HCT116 (cell line): Measurements from ENCODE around the gene AFDN. TPM values are rescaled to one million over a fixed set of nuclear protein-coding genes. Genes with fewer than 3 reads are reported as not detected.
A peak's percentile ranks its signal among the peaks of the same experiment; 100 is the strongest.

Experiments
- ATAC-seq: fragments of 200-7000 bp; cut with Tn5 transposase; 2 replicates; pipeline ENCODE4 v1.9.1; 2020; ENCODE audit warnings: mild to moderate bottlenecking, moderate library complexity
- BruUV-seq: library from RNA; stranded (reverse); fragments of 400-500 nt; replicated peaks from 2 replicates; lab custom pipeline; 2021; lab: Mats Ljungman, UMichigan
- CTCF ChIA-PET: fragments of 300-600 bp; sonication (Branson Sonifier 250); formaldehyde crosslinking; loops from one replicate; lab custom pipeline; 2021; ENCODE audit warnings: antibody characterized with exemption; lab: Charles Lee
- POLR2A ChIA-PET: fragments of 300-600, 350-600 bp; sonication (Branson Sonifier 250); formaldehyde crosslinking; loops from one replicate; lab custom pipeline; 2021; ENCODE audit warnings: antibody characterized with exemption; lab: Charles Lee
- RAD21 ChIA-PET, 2 experiments: fragments of 300-600 bp; sonication (Branson Sonifier 250); formaldehyde crosslinking; loops; one replicate each; lab custom pipeline; 2023; ENCODE audit warnings: low total read pairs in 2 of 2; ENCODE audit not compliant: uncharacterized antibody in 2 of 2, unreplicated experiment in 2 of 2, low non-redundant PET in 1 of 2; lab: Charles Lee
- DNase-seq: peaks from one replicate; pipeline ENCODE4 v3.0.0-alpha.2; 2010; ENCODE audit warnings: low read depth, low spot score
- H2AFZ ChIP-seq: fragments of 200-600 bp; shearing (Covaris generic), sonication (generic); 2 replicates; pipeline ENCODE4 v1.6.1; 2017; ENCODE audit warnings: low read depth, mixed run types, mixed read lengths, antibody characterized with exemption, low read length; ENCODE audit not compliant: poor library complexity, severe bottlenecking
- H3K27ac ChIP-seq: 2 replicates; pipeline ENCODE4 v1.5.1; 2012; ENCODE audit warnings: low read depth, low read length
- H3K27me3 ChIP-seq: fragments of 200-600 bp; sonication (generic); 2 replicates; pipeline ENCODE4 v1.6.1; 2016; ENCODE audit warnings: mixed run types, low read length, mixed read lengths; ENCODE audit not compliant: insufficient read depth
- H3K36me3 ChIP-seq, 2 experiments: fragments of 200-500 bp in 1 of 2; fragments of 200-600 bp in 1 of 2; sonication (Bioruptor generic) in 1 of 2; sonication (generic) in 1 of 2; 2 replicates each; pipeline versions ENCODE4 v1.5.1 to v1.6.1; 2014 to 2016; ENCODE audit warnings: low read length in 2 of 2, inconsistent platforms in 1 of 2, mixed read lengths in 1 of 2, mixed run types in 1 of 2; ENCODE audit not compliant: insufficient read depth in 2 of 2, control insufficient read depth in 1 of 2
- H3K4me1 ChIP-seq, 2 experiments: fragments of 200-600 bp in 1 of 2; sonication (generic) in 1 of 2; 2 replicates each; pipeline versions ENCODE4 v1.5.1 to v1.6.1; 2012 to 2017; ENCODE audit warnings: low read length in 2 of 2, inconsistent platforms in 1 of 2, mild to moderate bottlenecking in 1 of 2, mixed read lengths in 1 of 2, mixed run types in 1 of 2, moderate library complexity in 1 of 2; ENCODE audit not compliant: insufficient read depth in 2 of 2, control insufficient read depth in 1 of 2
- H3K4me2 ChIP-seq: fragments of 200-600 bp; sonication (generic); 2 replicates; pipeline ENCODE4 v1.6.1; 2017; ENCODE audit warnings: mixed run types, low read length, mixed read lengths
- H3K4me3 ChIP-seq, 2 experiments: fragments of 200-600 bp in 1 of 2; sonication (generic) in 1 of 2; replicated peaks in 1 of 2; 2 replicates each; pipeline ENCODE4 v1.5.1; 2011 to 2016; ENCODE audit warnings: low read length in 2 of 2, control low read depth in 1 of 2, low read depth in 1 of 2, mild to moderate bottlenecking in 1 of 2, mixed read lengths in 1 of 2, mixed run types in 1 of 2
- H3K79me2 ChIP-seq: fragments of 200-600 bp; sonication (generic); 2 replicates; pipeline ENCODE4 v1.6.1; 2017; ENCODE audit warnings: mild to moderate bottlenecking, mixed run types, low read length, moderate library complexity, mixed read lengths; ENCODE audit not compliant: insufficient read depth
- H3K9ac ChIP-seq: fragments of 200-600 bp; sonication (generic); 2 replicates; pipeline ENCODE4 v1.6.1; 2016; ENCODE audit warnings: low read length, mixed read lengths
- H3K9me2 ChIP-seq: fragments of 200-600 bp; sonication (generic), shearing (Covaris generic); 2 replicates; pipeline ENCODE4 v1.6.1; 2017; ENCODE audit warnings: mixed run types, mild to moderate bottlenecking, moderate library complexity; ENCODE audit not compliant: insufficient read depth
- H3K9me3 ChIP-seq, 2 experiments: fragments of 200-500 bp in 1 of 2; fragments of 200-600 bp in 1 of 2; sonication (Bioruptor generic) in 1 of 2; sonication (generic) in 1 of 2; 2 replicates each; pipeline ENCODE4 v1.6.1; 2014 to 2017; ENCODE audit warnings: low read length in 2 of 2, mixed read lengths in 2 of 2, inconsistent platforms in 1 of 2, low read depth in 1 of 2, mild to moderate bottlenecking in 1 of 2, mixed run types in 1 of 2, moderate library complexity in 1 of 2; ENCODE audit not compliant: control insufficient read depth in 1 of 2, insufficient read depth in 1 of 2
- H4K20me1 ChIP-seq: fragments of 200-600 bp; sonication (generic), shearing (Covaris generic); 2 replicates; pipeline ENCODE4 v1.6.1; 2017; ENCODE audit warnings: mixed run types, mild to moderate bottlenecking, moderate library complexity; ENCODE audit not compliant: insufficient read depth
- CEBPB ChIP-seq: IDR thresholded peaks from 2 replicates; pipeline ENCODE4 v1.6.1; 2012; ENCODE audit warnings: low read depth
- FOSL1 ChIP-seq: IDR thresholded peaks from 2 replicates; pipeline ENCODE4 v1.6.1; 2012; ENCODE audit warnings: low read depth
- JUND ChIP-seq: IDR thresholded peaks from 2 replicates; pipeline ENCODE4 v1.6.1; 2012
- POLR2A ChIP-seq: IDR thresholded peaks from 2 replicates; pipeline ENCODE4 v1.7.0; 2011; ENCODE audit warnings: borderline replicate concordance; ENCODE audit not compliant: insufficient read depth, insufficient read length; ENCODE audit errors: extremely low read depth
- SIN3A ChIP-seq: IDR thresholded peaks from 2 replicates; pipeline ENCODE4 v1.6.1; 2012; ENCODE audit warnings: low read depth
- SP1 ChIP-seq: IDR thresholded peaks from 2 replicates; pipeline ENCODE4 v1.6.1; 2012; ENCODE audit warnings: low read depth
- SRF ChIP-seq: IDR thresholded peaks from 2 replicates; pipeline ENCODE4 v1.6.1; 2012; ENCODE audit warnings: low read depth
- intact Hi-C: fragments of 100-400 bp; cut with micrococcal nuclease; formaldehyde crosslinking; loops from 2 replicates; pipeline ENCODE4 v1.10.0; 2022
- total RNA-seq: library from RNA; stranded (reverse); gene quantifications from one replicate; pipeline ENCODE4 v1.2.1, GENCODE V29; 2021; ENCODE audit not compliant: unreplicated experiment
- TF ChIP-seq, protein P1 (sequence below): IDR thresholded peaks from 2 replicates; pipeline ENCODE4 v1.6.1; 2011; ENCODE audit warnings: mild to moderate bottlenecking, low read length, moderate library complexity; ENCODE audit not compliant: insufficient replicate concordance; ENCODE audit errors: extremely low read depth
- TF ChIP-seq, protein P2 (sequence below), 3 experiments: fragments of 200-600 bp in 1 of 3; sonication (generic) in 1 of 3; IDR thresholded peaks in 2 of 3; conservative IDR thresholded peaks in 1 of 3; 2 replicates each; pipeline ENCODE4 v1.5.1; 2012 to 2017; ENCODE audit warnings: low read depth in 2 of 3, low read length in 2 of 3, antibody characterized with exemption in 1 of 3, borderline replicate concordance in 1 of 3, control low read depth in 1 of 3, mild to moderate bottlenecking in 1 of 3, mixed read lengths in 1 of 3, mixed run types in 1 of 3, moderate library complexity in 1 of 3; ENCODE audit not compliant: insufficient read depth in 1 of 3

The AFDN gene
- total RNA-seq, 1 experiment from 2014 or later, result 59.4 TPM

DNA sequence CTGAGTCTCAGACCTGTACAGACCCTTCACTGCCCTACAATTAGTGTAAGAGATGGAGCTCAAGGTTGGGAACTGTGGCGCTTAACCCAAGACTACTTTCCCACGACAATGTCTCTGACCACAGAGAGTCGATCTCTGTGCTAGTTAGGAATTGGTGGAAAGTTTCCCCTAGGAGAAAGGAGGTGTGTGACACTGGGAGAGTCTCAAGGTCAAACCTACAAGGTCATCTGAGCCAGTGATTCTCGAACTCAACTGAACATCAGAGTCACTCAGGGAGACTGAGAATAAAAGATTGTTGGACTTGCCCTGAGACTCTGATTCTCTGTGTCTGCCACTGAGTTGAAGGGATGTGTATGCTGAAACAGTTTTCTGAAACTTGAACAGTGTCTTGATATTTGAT lies 9.7 kb upstream of the AFDN start:
- ATAC-seq (no peak), DNase-seq (no peak)
- no peaks in the 10 kb centered on the region for H3K9me2 ChIP-seq
- ChIA-PET CTCF (no interaction called here), RAD21 (no interaction called here), POLR2A (no interaction called here)
- H3K27ac ChIP-seq, result no peak overlapping the region
- H3K9me3 ChIP-seq, result no peaks in the 10 kb centered on the region
- no peak overlapping the region for H3K9ac ChIP-seq
- no peak overlapping the region for H2AFZ ChIP-seq
- no peak overlapping the region for H3K4me3 ChIP-seq
- H3K79me2 ChIP-seq, result no peaks in the 10 kb centered on the region
- no peak overlapping the region for H3K4me2 ChIP-seq
- intact Hi-C loops, result no loop called here
- H3K27me3 ChIP-seq, result no peaks in the 10 kb centered on the region
- H3K36me3 ChIP-seq, result no peaks in the 10 kb centered on the region
- BruUV-seq, result no TSS peak
- H3K4me1 ChIP-seq, result peaks cover 0 to 8% of the 10 kb centered on the region in 2 experiments; a peak in 1 of 4 replicates
- TF ChIP-seq, protein P1, sequence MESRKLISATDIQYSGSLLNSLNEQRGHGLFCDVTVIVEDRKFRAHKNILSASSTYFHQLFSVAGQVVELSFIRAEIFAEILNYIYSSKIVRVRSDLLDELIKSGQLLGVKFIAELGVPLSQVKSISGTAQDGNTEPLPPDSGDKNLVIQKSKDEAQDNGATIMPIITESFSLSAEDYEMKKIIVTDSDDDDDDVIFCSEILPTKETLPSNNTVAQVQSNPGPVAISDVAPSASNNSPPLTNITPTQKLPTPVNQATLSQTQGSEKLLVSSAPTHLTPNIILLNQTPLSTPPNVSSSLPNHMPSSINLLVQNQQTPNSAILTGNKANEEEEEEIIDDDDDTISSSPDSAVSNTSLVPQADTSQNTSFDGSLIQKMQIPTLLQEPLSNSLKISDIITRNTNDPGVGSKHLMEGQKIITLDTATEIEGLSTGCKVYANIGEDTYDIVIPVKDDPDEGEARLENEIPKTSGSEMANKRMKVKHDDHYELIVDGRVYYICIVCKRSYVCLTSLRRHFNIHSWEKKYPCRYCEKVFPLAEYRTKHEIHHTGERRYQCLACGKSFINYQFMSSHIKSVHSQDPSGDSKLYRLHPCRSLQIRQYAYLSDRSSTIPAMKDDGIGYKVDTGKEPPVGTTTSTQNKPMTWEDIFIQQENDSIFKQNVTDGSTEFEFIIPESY, result no peak
- H4K20me1 ChIP-seq, result no peaks in the 10 kb centered on the region

DNA sequence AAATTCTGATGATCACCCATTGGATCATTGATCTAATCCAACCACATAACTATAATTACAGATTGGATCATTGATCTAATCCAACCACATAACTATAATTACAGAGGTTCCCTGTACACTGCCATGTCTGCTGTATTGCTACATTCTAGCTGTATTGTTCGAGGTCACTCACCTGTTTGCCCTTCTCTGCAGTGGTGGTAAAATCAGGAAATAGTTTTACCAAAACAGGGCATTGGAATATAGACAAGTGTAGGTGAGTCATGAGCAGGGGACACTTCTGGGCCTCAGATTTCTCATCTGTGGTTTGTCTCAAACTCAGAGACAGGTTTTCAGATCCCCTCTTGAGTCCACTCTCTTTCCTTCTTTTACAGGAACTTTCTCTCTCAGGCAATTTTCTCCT lies 9.0 kb upstream of the AFDN start:
- peak overlapping the region; percentile 24; the same call in 1 of the 2 replicates for H3K4me2 ChIP-seq
- intact Hi-C loops, result no loop called here

More for the DNA sequence above, 9.0 kb upstream of the AFDN start:
- CTCF ChIA-PET, result no interaction called here
- H3K9me2 ChIP-seq, result no peaks in the 10 kb centered on the region
- H4K20me1 ChIP-seq, result no peaks in the 10 kb centered on the region
- H3K79me2 ChIP-seq, result no peaks in the 10 kb centered on the region
- H3K36me3 ChIP-seq, result no peaks in the 10 kb centered on the region
- DNase-seq, result no peak
- H3K27ac ChIP-seq, result no peak overlapping the region
- POLR2A ChIA-PET, result no interaction called here
- ATAC-seq, result peak; percentile 38; the same call in 1 of the 2 replicates
- no peak overlapping the region for H3K9ac ChIP-seq
- RAD21 ChIA-PET, result interaction anchor here in 1 of 2 experiments (0.7 kb wide), 1 partner anchor 111 kb away, joined by 4 read pairs; no protein-coding TSS in a partner anchor
- no peak overlapping the region for H2AFZ ChIP-seq
- no peak overlapping the region for H3K4me3 ChIP-seq
- no peaks in the 10 kb centered on the region for H3K27me3 ChIP-seq
- H3K9me3 ChIP-seq, result no peaks in the 10 kb centered on the region
- TF ChIP-seq SIN3A (no peak), JUND (peak; percentile 39), CEBPB (peak; percentile 36; the same call in 1 of the 2 replicates), SRF (peak; percentile 96), FOSL1 (peak; percentile 38), SP1 (peak; percentile 19; the same call in 1 of the 2 replicates), POLR2A (no peak)
- TF ChIP-seq, protein P2, sequence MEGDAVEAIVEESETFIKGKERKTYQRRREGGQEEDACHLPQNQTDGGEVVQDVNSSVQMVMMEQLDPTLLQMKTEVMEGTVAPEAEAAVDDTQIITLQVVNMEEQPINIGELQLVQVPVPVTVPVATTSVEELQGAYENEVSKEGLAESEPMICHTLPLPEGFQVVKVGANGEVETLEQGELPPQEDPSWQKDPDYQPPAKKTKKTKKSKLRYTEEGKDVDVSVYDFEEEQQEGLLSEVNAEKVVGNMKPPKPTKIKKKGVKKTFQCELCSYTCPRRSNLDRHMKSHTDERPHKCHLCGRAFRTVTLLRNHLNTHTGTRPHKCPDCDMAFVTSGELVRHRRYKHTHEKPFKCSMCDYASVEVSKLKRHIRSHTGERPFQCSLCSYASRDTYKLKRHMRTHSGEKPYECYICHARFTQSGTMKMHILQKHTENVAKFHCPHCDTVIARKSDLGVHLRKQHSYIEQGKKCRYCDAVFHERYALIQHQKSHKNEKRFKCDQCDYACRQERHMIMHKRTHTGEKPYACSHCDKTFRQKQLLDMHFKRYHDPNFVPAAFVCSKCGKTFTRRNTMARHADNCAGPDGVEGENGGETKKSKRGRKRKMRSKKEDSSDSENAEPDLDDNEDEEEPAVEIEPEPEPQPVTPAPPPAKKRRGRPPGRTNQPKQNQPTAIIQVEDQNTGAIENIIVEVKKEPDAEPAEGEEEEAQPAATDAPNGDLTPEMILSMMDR (IDR thresholded peaks at IDR 0.05 in 2 of 3, conservative IDR thresholded peaks at IDR 0.05 in 1 of 3; ENCODE audit: borderline replicate concordance in 1 of 3, insufficient read depth in 1 of 3, low read depth in 2 of 3, low read length in 2 of 3), result no peak
- peaks cover 0 to 8% of the 10 kb centered on the region in 2 experiments; a peak in 1 of 4 replicates for H3K4me1 ChIP-seq
- BruUV-seq, result no TSS peak
